ENCODE data around the gene TMIGD3.

- TF ChIP-seq, protein P1, sequence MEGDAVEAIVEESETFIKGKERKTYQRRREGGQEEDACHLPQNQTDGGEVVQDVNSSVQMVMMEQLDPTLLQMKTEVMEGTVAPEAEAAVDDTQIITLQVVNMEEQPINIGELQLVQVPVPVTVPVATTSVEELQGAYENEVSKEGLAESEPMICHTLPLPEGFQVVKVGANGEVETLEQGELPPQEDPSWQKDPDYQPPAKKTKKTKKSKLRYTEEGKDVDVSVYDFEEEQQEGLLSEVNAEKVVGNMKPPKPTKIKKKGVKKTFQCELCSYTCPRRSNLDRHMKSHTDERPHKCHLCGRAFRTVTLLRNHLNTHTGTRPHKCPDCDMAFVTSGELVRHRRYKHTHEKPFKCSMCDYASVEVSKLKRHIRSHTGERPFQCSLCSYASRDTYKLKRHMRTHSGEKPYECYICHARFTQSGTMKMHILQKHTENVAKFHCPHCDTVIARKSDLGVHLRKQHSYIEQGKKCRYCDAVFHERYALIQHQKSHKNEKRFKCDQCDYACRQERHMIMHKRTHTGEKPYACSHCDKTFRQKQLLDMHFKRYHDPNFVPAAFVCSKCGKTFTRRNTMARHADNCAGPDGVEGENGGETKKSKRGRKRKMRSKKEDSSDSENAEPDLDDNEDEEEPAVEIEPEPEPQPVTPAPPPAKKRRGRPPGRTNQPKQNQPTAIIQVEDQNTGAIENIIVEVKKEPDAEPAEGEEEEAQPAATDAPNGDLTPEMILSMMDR (IDR thresholded peaks at IDR 0.05): no peak
- no peak for TF ChIP-seq POLR2A (IDR thresholded peaks at IDR 0.05)
These were observed 38.3 kb upstream of the TMIGD3 start for GRCh38 chr1:111541721-111542120.

Data from gastroesophageal sphincter (tissue), 3 donors.